Type B pancreatic cell (in vitro differentiated cells): ENCODE results near the gene NTSR2. TPM values are rescaled to one million over a fixed set of nuclear protein-coding genes. Genes with fewer than 3 reads are reported as not detected.

Experiments used
- DNase-seq: peaks from one replicate; pipeline ENCODE4 v3.0.0; 2021; ENCODE audit warnings: mixed read lengths; ENCODE audit not compliant: unreplicated experiment; ENCODE audit errors: extremely low spot score
- H3K27ac Mint-ChIP-seq: 2 replicates; pipeline ENCODE4 v1.8.0; 2021; ENCODE audit warnings: mild to moderate bottlenecking, mixed read lengths
- H3K27me3 Mint-ChIP-seq: 2 replicates; pipeline ENCODE4 v1.8.0; 2021; ENCODE audit warnings: mixed read lengths
- H3K36me3 Mint-ChIP-seq: 2 replicates; pipeline ENCODE4 v1.8.0; 2021; ENCODE audit warnings: mixed read lengths
- H3K4me1 Mint-ChIP-seq: one replicate; pipeline ENCODE4 v1.8.0; 2021; ENCODE audit warnings: mixed read lengths; ENCODE audit not compliant: unreplicated experiment
- H3K4me3 Mint-ChIP-seq: 2 replicates; pipeline ENCODE4 v1.8.0; 2021; ENCODE audit warnings: mild to moderate bottlenecking, mixed read lengths
- H3K9me3 Mint-ChIP-seq: 2 replicates; pipeline ENCODE4 v1.8.0; 2021; ENCODE audit warnings: mixed read lengths
- CTCF ChIP-seq: fragments of 200-600 bp; sonication (generic); conservative IDR thresholded peaks from 2 replicates; pipeline ENCODE4 v1.5.0; 2021; ENCODE audit warnings: antibody characterized with exemption, mild to moderate bottlenecking
- total RNA-seq: library from RNA; stranded (reverse); gene quantifications from 2 replicates; pipeline ENCODE4 v1.2.1, GENCODE V29; 2021; ENCODE audit warnings: low replicate concordance

The NTSR2 gene
- total RNA-seq, 1 donor from 2014 or later = not detected

DNA sequence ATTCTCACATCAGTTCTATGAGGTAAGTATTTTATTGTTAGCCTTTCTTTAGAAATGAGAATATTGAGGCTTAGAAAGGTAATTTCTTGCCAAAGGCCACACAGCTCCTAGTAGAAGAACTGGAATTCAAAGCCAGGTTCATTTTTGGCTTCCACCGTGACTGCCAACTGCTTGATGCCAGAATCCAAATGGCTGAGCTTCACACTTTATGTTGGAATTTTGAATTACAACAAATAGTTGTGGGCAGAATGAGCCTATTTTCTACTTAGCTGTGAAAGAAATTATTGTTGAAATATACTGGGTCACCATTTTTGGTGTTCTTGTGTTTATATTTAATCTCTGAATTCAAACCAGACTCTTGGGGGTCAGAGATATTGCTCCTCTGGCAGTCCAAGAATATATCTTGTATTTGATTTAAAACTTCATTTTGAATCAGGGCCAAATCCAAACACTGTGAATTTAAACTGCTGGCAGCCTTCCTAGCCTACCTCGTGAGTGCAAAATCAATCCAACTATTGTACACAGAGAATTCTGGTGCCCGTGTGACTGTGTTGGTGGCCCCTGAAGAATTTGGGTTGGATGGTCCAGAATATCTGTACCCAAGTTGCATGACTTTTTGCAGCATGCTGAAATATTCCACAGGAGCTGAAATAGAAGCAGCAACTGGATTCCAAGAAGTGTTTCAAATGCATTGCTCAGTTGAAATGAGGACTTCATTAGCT is 40.8 kb upstream of the NTSR2 start:
- peaks cover 12% of the 10 kb centered on the region for H3K4me1 Mint-ChIP-seq
- no peak for TF ChIP-seq CTCF
- H3K4me3 Mint-ChIP-seq = no peak overlapping the region
- H3K36me3 Mint-ChIP-seq = no peaks in the 10 kb centered on the region
- H3K9me3 Mint-ChIP-seq = peaks cover 5% of the 10 kb centered on the region
- H3K27ac Mint-ChIP-seq = no peak overlapping the region
- DNase-seq = no peak
- peaks cover 23% of the 10 kb centered on the region for H3K27me3 Mint-ChIP-seq

- Mint-ChIP-seq H3K27ac (no peak overlapping the region), H3K9me3 (peaks cover 5% of the 10 kb centered on the region), H3K27me3 (peaks cover 18% of the 10 kb centered on the region), H3K4me3 (no peak overlapping the region), H3K4me1 (peaks cover 12% of the 10 kb centered on the region), H3K36me3 (no peaks in the 10 kb centered on the region)
- DNase-seq = no peak
- no peak for TF ChIP-seq CTCF
Observed at GRCh38 chr2:11710210-11710609, 40.2 kb upstream of the NTSR2 start.

GRCh38 chr2:11709293-11709692 is 39.3 kb upstream of the NTSR2 start:
- H3K36me3 Mint-ChIP-seq = no peaks in the 10 kb centered on the region
- H3K4me3 Mint-ChIP-seq = no peak overlapping the region
- no peak for DNase-seq
- H3K9me3 Mint-ChIP-seq = peaks cover 5% of the 10 kb centered on the region
- H3K4me1 Mint-ChIP-seq = peaks cover 6% of the 10 kb centered on the region
- peaks cover 15% of the 10 kb centered on the region for H3K27me3 Mint-ChIP-seq
- TF ChIP-seq CTCF = no peak
- no peak overlapping the region for H3K27ac Mint-ChIP-seq

GRCh38 chr2:11708106-11708505 is 38.1 kb upstream of the NTSR2 start:
- TF ChIP-seq CTCF = no peak
- Mint-ChIP-seq H3K4me3 (no peak overlapping the region), H3K4me1 (no peaks in the 10 kb centered on the region), H3K36me3 (no peaks in the 10 kb centered on the region), H3K27me3 (peaks cover 15% of the 10 kb centered on the region), H3K9me3 (peaks cover 5% of the 10 kb centered on the region), H3K27ac (no peak overlapping the region)
- DNase-seq = no peak

GRCh38 chr2:11705711-11706110 is 35.7 kb upstream of the NTSR2 start:
- peaks cover 9% of the 10 kb centered on the region for H3K27me3 Mint-ChIP-seq
- no peak overlapping the region for H3K27ac Mint-ChIP-seq
- no peak for DNase-seq
- no peak overlapping the region for H3K4me3 Mint-ChIP-seq
- H3K4me1 Mint-ChIP-seq = no peaks in the 10 kb centered on the region
- peaks cover 5% of the 10 kb centered on the region for H3K9me3 Mint-ChIP-seq
- TF ChIP-seq CTCF = no peak
- H3K36me3 Mint-ChIP-seq = no peaks in the 10 kb centered on the region
